Spleen (tissue), 11 donors: ENCODE data around the gene EFNA5. TPM values are rescaled to one million over a fixed set of nuclear protein-coding genes. Genes with fewer than 3 reads are reported as not detected.

Experiments
- DNase-seq: peaks from one replicate; pipeline ENCODE4 v3.0.0-alpha.2; 2020
- H3K27ac ChIP-seq, 8 donors: fragments of 200-600 bp; sonication (generic) in 7 of 8; 1 replicate in 4 of 8; 2 replicates in 4 of 8; pipeline versions ENCODE4 v1.5.0 to v1.8.0; 2016 to 2021; ENCODE audit warnings: inconsistent platforms in 4 of 8, mild to moderate bottlenecking in 4 of 8, moderate library complexity in 1 of 8
- H3K27me3 ChIP-seq, 7 donors: fragments of 200-600 bp; sonication (generic) in 6 of 7; replicated peaks in 1 of 7; 1 replicate in 4 of 7; 2 replicates in 3 of 7; pipeline versions ENCODE4 v1.5.0 to v1.8.0; 2016 to 2021; ENCODE audit warnings: inconsistent platforms in 3 of 7, mild to moderate bottlenecking in 1 of 7
- H3K36me3 ChIP-seq, 6 donors: fragments of 200-600 bp; sonication (generic) in 5 of 6; 1 replicate in 4 of 6; 2 replicates in 2 of 6; pipeline versions ENCODE4 v1.5.0 to v1.8.0; 2016 to 2021; ENCODE audit warnings: inconsistent platforms in 2 of 6
- H3K4me1 ChIP-seq, 6 donors: fragments of 200-600 bp; sonication (generic) in 5 of 6; 1 replicate in 3 of 6; 2 replicates in 3 of 6; pipeline versions ENCODE4 v1.5.0 to v1.8.0; 2016 to 2021; ENCODE audit warnings: inconsistent platforms in 3 of 6
- H3K4me3 ChIP-seq, 8 donors: fragments of 200-600 bp; sonication (generic) in 7 of 8; 1 replicate in 4 of 8; 2 replicates in 4 of 8; pipeline versions ENCODE4 v1.5.0 to v1.8.0; 2016 to 2021; ENCODE audit warnings: inconsistent platforms in 4 of 8, mild to moderate bottlenecking in 4 of 8, moderate library complexity in 2 of 8
- H3K9me3 ChIP-seq, 8 donors: fragments of 200-600 bp; sonication (generic) in 7 of 8; 1 replicate in 4 of 8; 2 replicates in 4 of 8; pipeline versions ENCODE4 v1.5.0 to v1.8.0; 2016 to 2021; ENCODE audit warnings: inconsistent platforms in 4 of 8
- POLR2A ChIP-seq, 3 donors: fragments of 450-650 bp; IDR thresholded peaks; one replicate each; pipeline ENCODE4 v1.5.1; 2017; ENCODE audit warnings: antibody characterized with exemption in 3 of 3, mild to moderate bottlenecking in 1 of 3
- POLR2AphosphoS5 ChIP-seq, 3 donors: sonication (generic); formaldehyde crosslinking; IDR thresholded peaks; one replicate each; pipeline ENCODE4 v1.5.1; 2017; ENCODE audit warnings: antibody characterized with exemption in 3 of 3
- WGBS, 5 donors: extraction: QIAGEN DNeasy Blood & Tissue Kit in 3 of 5; methylation state at CpG; one replicate each; pipeline versions ENCODE4 v1.1.5 to v1.1.7; 2013 to 2018; 5-methylcytosine and 5-hydroxymethylcytosine counted together
- intact Hi-C: fragments of 100-400 bp; cut with DNase I; formaldehyde crosslinking; loops from one replicate; pipeline ENCODE4 v1.15.0; 2023; ENCODE audit warnings: low total_unique reads
- polyA plus RNA-seq, 3 donors: library from polyadenylated mRNA; stranded (reverse); fragments of 200-250 nt; gene quantifications; one replicate each; pipeline ENCODE4 v1.2.1, GENCODE V29; 2013
- total RNA-seq, 7 donors: library from RNA; depleted of rRNA in 3 of 7; stranded (reverse); fragments of >200 nt in 3 of 7; fragmentation: NEBNext Ultra II Directional in 4 of 7; extraction: Animal tissue kit (Norgen Biotek cat#: 25700) in 4 of 7; gene quantifications; one replicate each; pipeline versions ENCODE4 v1.1.0 to v1.2.1, GENCODE V29; 2016 to 2021
- TF ChIP-seq, protein P1 (sequence below), 11 experiments: fragments of 200-600 bp in 7 of 11; fragments of 450-650 bp in 4 of 11; sonication (generic) in 4 of 11; IDR thresholded peaks in 8 of 11; conservative IDR thresholded peaks in 3 of 11; 1 replicate in 7 of 11; 2 replicates in 4 of 11; pipeline versions ENCODE4 v1.4.0 to v1.8.0; 2016 to 2021; ENCODE audit warnings: antibody characterized with exemption in 11 of 11, inconsistent platforms in 4 of 11, mild to moderate bottlenecking in 1 of 11
- donor health status: healthy with polysubstance abuse.
- donor health status: DM: no; HTN: no; CAD: no; lungs with moderate emphysema.
- donor health status: DM: no; HTN: no; CAD: no.
- donor health status: Bipolar disorder and iron deficiency.
- donor health status: healthy.
- donor health status: DM: no; HTN: no; CAD: no.
- donor health status: DM: yes; HTN: yes; CAD: no.

The EFNA5 gene
- total and polyA plus RNA-seq, 10 donors: 0.33 to 29.0 (median 12.2) TPM

DNA sequence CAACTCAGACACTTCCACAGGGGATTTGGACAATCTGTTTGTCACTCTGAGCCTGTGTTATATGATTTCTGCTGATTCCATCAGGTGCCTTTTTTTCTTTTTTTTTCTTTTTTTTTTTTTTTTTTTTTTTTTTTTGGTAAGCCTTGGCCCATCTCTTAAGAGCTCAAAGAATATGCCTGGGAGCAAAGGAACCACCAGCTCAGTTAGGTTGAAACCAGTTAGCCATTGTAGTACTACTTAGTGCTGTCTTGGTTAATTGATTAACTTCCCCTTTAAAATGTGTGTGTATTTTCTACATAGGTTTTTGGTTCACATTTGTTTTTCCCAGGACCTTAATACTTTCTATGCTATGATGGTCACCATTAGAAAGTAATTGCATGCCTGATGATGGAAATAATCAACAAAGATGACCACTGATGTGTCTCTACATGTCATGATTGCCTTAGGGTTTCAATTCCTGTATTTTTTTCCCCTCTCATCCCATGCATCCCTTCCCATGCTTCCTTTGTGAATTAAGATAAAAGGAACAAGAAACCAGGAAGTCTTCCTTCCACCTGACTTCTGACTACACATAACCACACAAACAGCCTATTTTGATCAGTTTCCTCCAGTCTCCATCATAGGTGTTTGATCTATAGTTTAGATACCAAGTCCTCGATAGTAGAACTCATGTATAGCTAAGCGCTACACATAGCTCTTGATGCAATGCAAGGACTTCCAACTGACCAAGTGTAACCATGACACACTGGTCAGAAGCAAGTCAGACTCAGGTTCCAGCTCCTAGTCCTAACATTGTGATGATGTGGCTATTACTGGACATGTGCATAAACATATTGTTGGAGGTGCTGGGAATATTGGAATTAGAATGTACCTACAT is 306.1 kb downstream of the EFNA5 start:
- peaks cover 0 to 38% (median 15%) of the 10 kb centered on the region in 6 donors for H3K4me1 ChIP-seq
- H3K4me3 ChIP-seq: peak overlapping the region in 1 of 8 donors; percentile 27
- intact Hi-C loops: no loop called here
- WGBS, 5 donors: 92 to 99% (median 94%) methylated on average over 2 of the region's 2 CpGs
- no peaks in the 10 kb centered on the region for H3K9me3 ChIP-seq
- TF ChIP-seq POLR2A (IDR thresholded peaks at IDR 0.05) (no peak), POLR2AphosphoS5 (IDR thresholded peaks at IDR 0.05) (no peak)
- TF ChIP-seq, protein P1, sequence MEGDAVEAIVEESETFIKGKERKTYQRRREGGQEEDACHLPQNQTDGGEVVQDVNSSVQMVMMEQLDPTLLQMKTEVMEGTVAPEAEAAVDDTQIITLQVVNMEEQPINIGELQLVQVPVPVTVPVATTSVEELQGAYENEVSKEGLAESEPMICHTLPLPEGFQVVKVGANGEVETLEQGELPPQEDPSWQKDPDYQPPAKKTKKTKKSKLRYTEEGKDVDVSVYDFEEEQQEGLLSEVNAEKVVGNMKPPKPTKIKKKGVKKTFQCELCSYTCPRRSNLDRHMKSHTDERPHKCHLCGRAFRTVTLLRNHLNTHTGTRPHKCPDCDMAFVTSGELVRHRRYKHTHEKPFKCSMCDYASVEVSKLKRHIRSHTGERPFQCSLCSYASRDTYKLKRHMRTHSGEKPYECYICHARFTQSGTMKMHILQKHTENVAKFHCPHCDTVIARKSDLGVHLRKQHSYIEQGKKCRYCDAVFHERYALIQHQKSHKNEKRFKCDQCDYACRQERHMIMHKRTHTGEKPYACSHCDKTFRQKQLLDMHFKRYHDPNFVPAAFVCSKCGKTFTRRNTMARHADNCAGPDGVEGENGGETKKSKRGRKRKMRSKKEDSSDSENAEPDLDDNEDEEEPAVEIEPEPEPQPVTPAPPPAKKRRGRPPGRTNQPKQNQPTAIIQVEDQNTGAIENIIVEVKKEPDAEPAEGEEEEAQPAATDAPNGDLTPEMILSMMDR (IDR thresholded peaks at IDR 0.05 in 8 of 11, conservative IDR thresholded peaks at IDR 0.05 in 3 of 11): no peak
- H3K27ac ChIP-seq: peak overlapping the region in 4 of 8 donors; percentile 69 to 80 (median 73)
- no peaks in the 10 kb centered on the region for H3K27me3 ChIP-seq
- DNase-seq: no peak
- no peaks in the 10 kb centered on the region for H3K36me3 ChIP-seq

DNA sequence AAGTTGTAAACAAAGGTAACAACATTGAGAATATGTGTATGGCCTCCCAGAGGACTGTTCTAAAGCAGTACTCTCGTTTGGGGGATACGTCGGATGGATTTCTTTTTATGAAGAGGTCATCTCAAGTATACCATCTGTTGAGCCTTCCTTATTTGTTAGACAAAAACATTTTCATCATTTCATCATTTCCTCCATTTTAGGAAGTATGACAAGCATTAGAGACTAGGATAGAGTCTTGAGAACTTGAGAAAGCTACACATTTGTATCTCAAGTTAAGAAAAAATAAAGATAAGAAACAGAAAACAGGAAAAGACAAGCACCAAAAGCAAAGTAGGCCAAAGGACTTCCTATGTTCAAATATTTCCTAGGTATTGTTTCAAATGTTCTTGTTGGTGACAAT is 307.0 kb downstream of the EFNA5 start:
- intact Hi-C loops: no loop called here

DNA sequence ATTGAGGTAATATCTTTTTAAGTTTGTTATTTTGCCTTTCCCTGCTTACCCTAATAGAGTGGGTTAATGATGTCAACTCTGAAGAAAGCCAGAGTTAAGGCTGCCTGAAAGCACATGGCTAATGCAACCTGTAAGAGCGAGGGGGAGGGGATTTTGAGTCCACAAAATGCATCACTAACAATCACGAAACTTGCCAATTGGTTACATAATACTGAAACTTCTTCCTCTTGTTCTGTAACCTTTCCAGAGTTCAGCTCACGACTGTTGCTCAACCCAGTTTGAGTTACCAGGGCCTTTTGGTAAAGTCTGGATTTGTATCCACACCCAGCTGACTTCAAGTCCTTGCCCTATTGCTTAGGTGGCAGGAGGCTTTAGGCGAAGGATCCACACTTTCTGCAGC is 308.8 kb downstream of the EFNA5 start:
- H3K4me3 ChIP-seq: no peak overlapping the region
- intact Hi-C loops: no loop called here
- no peaks in the 10 kb centered on the region for H3K9me3 ChIP-seq
- no peaks in the 10 kb centered on the region for H3K27me3 ChIP-seq
- DNase-seq: no peak
- no peaks in the 10 kb centered on the region for H3K36me3 ChIP-seq
- WGBS, 5 donors: 39 to 68% (median 54%) methylated on average over 4 of the region's 4 CpGs
- H3K27ac ChIP-seq: peak overlapping the region in 5 of 8 donors; percentile 26 to 62 (median 57)
- peaks cover 0 to 46% (median 19%) of the 10 kb centered on the region in 6 donors for H3K4me1 ChIP-seq
- TF ChIP-seq, protein P1 (IDR thresholded peaks at IDR 0.05 in 8 of 11, conservative IDR thresholded peaks at IDR 0.05 in 3 of 11): no peak
- peak in 1 of 3 donors; percentile 36 for TF ChIP-seq POLR2AphosphoS5 (IDR thresholded peaks at IDR 0.05)
- no peak for TF ChIP-seq POLR2A (IDR thresholded peaks at IDR 0.05)

More for the DNA sequence above, 307.0 kb downstream of the EFNA5 start:
- Histone ChIP-seq H3K36me3 (no peaks in the 10 kb centered on the region), H3K27me3 (no peaks in the 10 kb centered on the region), H3K27ac (peak overlapping the region in 5 of 8 donors; percentile 11 to 74 (median 26)), H3K4me1 (peaks cover 0 to 46% (median 19%) of the 10 kb centered on the region in 6 donors), H3K4me3 (no peak overlapping the region), H3K9me3 (no peaks in the 10 kb centered on the region)
- no peak for TF ChIP-seq POLR2A (IDR thresholded peaks at IDR 0.05)
- TF ChIP-seq POLR2AphosphoS5 (IDR thresholded peaks at IDR 0.05): no peak
- TF ChIP-seq, protein P1 (IDR thresholded peaks at IDR 0.05 in 8 of 11, conservative IDR thresholded peaks at IDR 0.05 in 3 of 11): no peak
- WGBS, 5 donors: 74 to 92% (median 80%) methylated on average over 3 of the region's 3 CpGs
- DNase-seq: no peak

DNA sequence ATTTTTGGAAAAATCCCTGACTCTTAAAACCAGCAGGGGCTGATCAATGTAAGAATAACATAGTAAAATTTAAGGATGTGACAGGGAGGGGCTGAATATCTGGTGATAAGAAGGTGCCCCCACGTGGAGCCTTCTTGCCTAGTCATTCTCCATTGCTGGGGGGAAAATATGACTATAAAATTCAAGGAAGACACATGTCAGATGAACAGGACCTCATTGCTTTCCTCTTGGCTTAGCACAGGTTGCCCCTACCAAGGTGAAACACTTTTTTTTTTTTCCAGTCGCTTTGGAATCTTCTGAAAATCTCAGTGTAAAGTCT is 310.9 kb downstream of the EFNA5 start:
- no peak for DNase-seq
- WGBS, 5 donors: 39 to 52% (median 44%) methylated on average over 2 of the region's 2 CpGs
- Histone ChIP-seq H3K9me3 (no peaks in the 10 kb centered on the region), H3K27me3 (no peaks in the 10 kb centered on the region), H3K4me1 (peaks cover 0 to 33% (median 10%) of the 10 kb centered on the region in 6 donors), H3K27ac (peak overlapping the region in 4 of 8 donors; percentile 26 to 50 (median 30)), H3K36me3 (no peaks in the 10 kb centered on the region), H3K4me3 (no peak overlapping the region)
- TF ChIP-seq POLR2A (IDR thresholded peaks at IDR 0.05) (no peak), POLR2AphosphoS5 (IDR thresholded peaks at IDR 0.05) (no peak)
- TF ChIP-seq, protein P1 (IDR thresholded peaks at IDR 0.05 in 8 of 11, conservative IDR thresholded peaks at IDR 0.05 in 3 of 11): no peak
- intact Hi-C loops: no loop called here
